HepG2 (cell line): ENCODE measurements around the gene FLVCR1. TPM values are rescaled to one million over a fixed set of nuclear protein-coding genes. Genes with fewer than 3 reads are reported as not detected.

ENCODE experiments used
- ATAC-seq: fragments of 200-7000 bp; cut with Tn5 transposase; 3 replicates; pipeline ENCODE4 v1.9.1; 2020; ENCODE audit warnings: mild to moderate bottlenecking, moderate library complexity
- BruUV-seq: library from RNA; stranded (reverse); fragments of 400-500 nt; replicated peaks from 2 replicates; lab custom pipeline; 2021; lab: Mats Ljungman, UMichigan
- CTCF ChIA-PET: fragments of 300-600 bp; formaldehyde crosslinking; extraction: SDS; loops from one replicate; lab custom pipeline; 2021; ENCODE audit warnings: low total read pairs, inconsistent platforms, low intra/inter-chr PET ratio; lab: Yijun Ruan, JAX
- POLR2A ChIA-PET: fragments of 350-600 bp; sonication (Branson Sonifier 250); formaldehyde crosslinking; loops from one replicate; lab custom pipeline; 2020; ENCODE audit warnings: antibody characterized with exemption, inconsistent platforms; lab: Yijun Ruan, JAX
- DNase-seq: peaks from one replicate; pipeline ENCODE4 v3.0.0-alpha.2; 2015; ENCODE audit warnings: low spot score
- FAIRE-seq: peaks from 3 replicates; lab custom pipeline; 2011; peaks lifted over from hg19 to GRCh38; lab: Jason Lieb, UNC
- H2AFZ ChIP-seq: one replicate; pipeline ENCODE4 v1.6.1; 2011; ENCODE audit warnings: low read length, inconsistent platforms
- H3K27ac ChIP-seq: fragments of 300-600 bp; 3 replicates; pipeline ENCODE4 v1.8.0; 2011; ENCODE audit warnings: mixed run types, mild to moderate bottlenecking, mixed read lengths, low read length, inconsistent platforms; ENCODE audit not compliant: insufficient read depth; ENCODE audit errors: extremely low read length
- H3K27me3 ChIP-seq, 2 experiments: fragments of 200-600 bp in 1 of 2; 2 replicates in 1 of 2; 3 replicates in 1 of 2; pipeline versions ENCODE4 v1.6.0 to v1.8.0; 2011; ENCODE audit warnings: low read length in 2 of 2, mild to moderate bottlenecking in 2 of 2, moderate library complexity in 2 of 2, inconsistent platforms in 1 of 2; ENCODE audit not compliant: insufficient read depth in 2 of 2, control insufficient read depth in 1 of 2
- H3K36me3 ChIP-seq, 2 experiments: fragments of 200-600 bp in 1 of 2; replicated peaks in 1 of 2; 2 replicates in 1 of 2; 3 replicates in 1 of 2; pipeline versions ENCODE4 v1.5.1 to v1.8.0; 2011; ENCODE audit warnings: low read length in 2 of 2, inconsistent platforms in 1 of 2; ENCODE audit not compliant: insufficient read depth in 2 of 2, control insufficient read depth in 1 of 2
- H3K4me1 ChIP-seq: 2 replicates; pipeline ENCODE4 v1.5.1; 2012; ENCODE audit warnings: low read length, inconsistent platforms; ENCODE audit not compliant: insufficient read depth
- H3K4me2 ChIP-seq: 2 replicates; pipeline ENCODE4 v1.6.0; 2011; ENCODE audit warnings: low read depth, low read length, inconsistent platforms
- H3K4me3 ChIP-seq, 3 experiments: fragments of 200-600 bp in 1 of 3; sonication (generic), shearing (Covaris generic) in 1 of 3; replicated peaks in 1 of 3; 2 replicates each; pipeline ENCODE4 v1.5.1; 2011 to 2016; ENCODE audit warnings: low read length in 3 of 3, inconsistent platforms in 2 of 3, low read depth in 2 of 3, mild to moderate bottlenecking in 2 of 3, control low read depth in 1 of 3, mixed read lengths in 1 of 3; ENCODE audit not compliant: insufficient read depth in 1 of 3
- H3K79me2 ChIP-seq: one replicate; pipeline ENCODE4 v1.6.1; 2011; ENCODE audit warnings: low read length, inconsistent platforms; ENCODE audit not compliant: insufficient read depth
- H3K9ac ChIP-seq: 2 replicates; pipeline ENCODE4 v1.6.0; 2011; ENCODE audit warnings: mild to moderate bottlenecking, low read depth, low read length, inconsistent platforms; ENCODE audit not compliant: insufficient read depth
- H3K9me3 ChIP-seq: 2 replicates; pipeline ENCODE4 v1.5.1; 2012; ENCODE audit warnings: mild to moderate bottlenecking, low read length
- H4K20me1 ChIP-seq: 2 replicates; pipeline ENCODE4 v1.6.0; 2011; ENCODE audit warnings: inconsistent platforms, mild to moderate bottlenecking, low read length, moderate library complexity; ENCODE audit not compliant: insufficient read depth
- CC2D1A ChIP-seq: sonication (generic); formaldehyde crosslinking; IDR thresholded peaks from 2 replicates; pipeline ENCODE4 v1.8.1; 2023; ENCODE audit warnings: mild to moderate bottlenecking, missing genetic modification reagents
- CREBL2 ChIP-seq: sonication (generic); formaldehyde crosslinking; IDR thresholded peaks from 2 replicates; pipeline ENCODE4 v1.8.1; 2023; ENCODE audit warnings: missing genetic modification reagents, mild to moderate bottlenecking, borderline replicate concordance
- HES4 ChIP-seq: sonication (generic); formaldehyde crosslinking; IDR thresholded peaks from 2 replicates; pipeline ENCODE4 v1.9.0; 2021; ENCODE audit warnings: mild to moderate bottlenecking, missing genetic modification reagents, borderline replicate concordance
- IKZF1 ChIP-seq: fragments of 450-650 bp; IDR thresholded peaks from 2 replicates; pipeline ENCODE4 v1.7.1; 2016
- MAFF ChIP-seq: IDR thresholded peaks from 2 replicates; pipeline ENCODE4 v1.6.1; 2011; ENCODE audit warnings: low read depth, low read length, improper control_type of control experiment
- MAFK ChIP-seq, 2 experiments: IDR thresholded peaks in 1 of 2; conservative IDR thresholded peaks in 1 of 2; 2 replicates each; pipeline ENCODE4 v1.6.1; 2011; ENCODE audit warnings: improper control_type of control experiment in 2 of 2, low read length in 2 of 2
- MLXIP ChIP-seq: sonication (generic); formaldehyde crosslinking; IDR thresholded peaks from 2 replicates; pipeline ENCODE4 v1.9.0; 2021; ENCODE audit warnings: missing genetic modification reagents, borderline replicate concordance
- MXD4 ChIP-seq: IDR thresholded peaks from 2 replicates; pipeline ENCODE4 v1.6.1; 2016; ENCODE audit warnings: mild to moderate bottlenecking, missing biosample characterization, missing genetic modification reagents
- ZNF264 ChIP-seq: sonication (generic); formaldehyde crosslinking; IDR thresholded peaks from 2 replicates; pipeline ENCODE4 v1.4.0; 2020; ENCODE audit warnings: missing genetic modification reagents
- ZNF276 ChIP-seq: sonication (generic); formaldehyde crosslinking; IDR thresholded peaks from 2 replicates; pipeline ENCODE4 v1.4.0; 2020; ENCODE audit warnings: mild to moderate bottlenecking, low read depth, missing genetic modification reagents
- ZNF766 ChIP-seq: sonication (generic); formaldehyde crosslinking; IDR thresholded peaks from 2 replicates; pipeline ENCODE4 v1.5.0; 2020; ENCODE audit warnings: missing genetic modification reagents, borderline replicate concordance
- ZNF776 ChIP-seq: sonication (generic); formaldehyde crosslinking; IDR thresholded peaks from 2 replicates; pipeline ENCODE4 v1.4.0; 2020; ENCODE audit warnings: mild to moderate bottlenecking, missing genetic modification reagents
- WGBS: methylation state at CpG from one replicate; pipeline ENCODE4 v1.1.6; 2017; ENCODE audit warnings: low lambda C conversion rate; 5-methylcytosine and 5-hydroxymethylcytosine counted together
- in situ Hi-C: cut with HindIII; loops from 2 replicates; pipeline ENCODE4 v1.10.0; 2017; ENCODE audit warnings: low pct_unique_long_range_greater_than_20kb; ENCODE audit not compliant: extremely low pct_ligation_motif_present
- intact Hi-C: fragments of 100-400 bp; cut with micrococcal nuclease; formaldehyde crosslinking; loops from one replicate; pipeline ENCODE4 v1.10.0; 2022; ENCODE audit not compliant: unreplicated experiment
- polyA plus RNA-seq, 8 experiments: library from polyadenylated mRNA; depleted of rRNA in 3 of 8; stranded (reverse) in 7 of 8; unstranded in 1 of 8; fragments of >200 nt; fragmentation: Illumina TruSeq in 4 of 8; extraction: Trizol in 4 of 8; gene quantifications; 2 replicates each; pipeline versions ENCODE4 v1.2.1 to v1.2.3, GENCODE V29; 2011 to 2016; ENCODE audit warnings: low read depth in 4 of 8, missing spikeins in 1 of 8, mixed read lengths in 1 of 8; ENCODE audit not compliant: insufficient read depth in 1 of 8
- total RNA-seq, 5 experiments: library from RNA; depleted of rRNA; stranded (reverse); fragments of >200 nt; fragmentation: Illumina TruSeq; extraction: Trizol; gene quantifications; 2 replicates each; pipeline ENCODE4 v1.2.3, GENCODE V29; 2016; ENCODE audit warnings: low read depth in 1 of 5

FLVCR1 gene
- total and polyA plus RNA-seq, 2 of the 13 experiments (the other 11 are each of a cell fraction or from before 2014, with no cell fraction given): 14.8 to 39.8 TPM

GRCh38 chr1:212820969-212821368 lies 37.1 kb upstream of the FLVCR1 start:
- intact Hi-C loops (no loop called here), in situ Hi-C loops (no loop called here)
- Histone ChIP-seq H3K9ac (no peak overlapping the region), H3K4me1 (peaks cover 67% of the 10 kb centered on the region), H3K36me3 (no peaks in the 10 kb centered on the region), H3K27ac (no peak overlapping the region), H4K20me1 (no peaks in the 10 kb centered on the region), H2AFZ (no peak overlapping the region), H3K4me3 (no peak overlapping the region), H3K9me3 (peaks cover 11% of the 10 kb centered on the region), H3K4me2 (no peak overlapping the region), H3K79me2 (no peaks in the 10 kb centered on the region), H3K27me3 (no peaks in the 10 kb centered on the region)
- ATAC-seq (no peak), FAIRE-seq (no peak), DNase-seq (no peak)
- TF ChIP-seq IKZF1 (no peak), MXD4 (CRISPR knock-in tag) (no peak), ZNF276 (CRISPR knock-in tag) (no peak), ZNF766 (no peak), ZNF776 (CRISPR knock-in tag) (no peak), ZNF264 (no peak), CC2D1A (no peak), MAFK (conservative IDR thresholded peaks at IDR 0.05 in 1 of 2, IDR thresholded peaks at IDR 0.05 in 1 of 2; ENCODE audit: low read length in 2 of 2) (peak; percentile 88 to 90), CREBL2 (CRISPR knock-in tag) (no peak), MAFF (peak; percentile 86), MLXIP (CRISPR knock-in tag) (no peak), HES4 (CRISPR knock-in tag) (no peak)
- ChIA-PET CTCF (no interaction called here), POLR2A (interaction anchor here (2.0 kb wide), 1 partner anchor 29 kb away, joined by 7 read pairs; the partner anchor contains the start of genes NSL1 and TATDN3)
- no TSS peak for BruUV-seq
- 98% methylated on average over 2 of the region's 2 CpGs for WGBS
